ENCODE results near the gene LSM10.
A peak's percentile ranks its signal among the peaks of the same experiment; 100 is the strongest.

LSM10 gene

GRCh38 chr1:36433102-36433501, 35.4 kb upstream of the LSM10 start:
- no peak for DNase-seq (ENCODE audit: insufficient read length, low spot score)
- TF ChIP-seq POLR2A (IDR thresholded peaks at IDR 0.05; ENCODE audit: low read depth, low read length) (no peak), POU2F2 (IDR thresholded peaks at IDR 0.05; ENCODE audit: low read depth, low read length) (no peak), SPI1 (IDR thresholded peaks at IDR 0.05; ENCODE audit: low read depth, low read length) (no peak), TAF1 (IDR thresholded peaks at IDR 0.05; ENCODE audit: low read depth, low read length) (no peak), PAX5 (IDR thresholded peaks at IDR 0.05; ENCODE audit: insufficient read depth, low read length, severe bottlenecking) (no peak), POLR2AphosphoS5 (IDR thresholded peaks at IDR 0.05; ENCODE audit: low read depth, low read length) (no peak)
- no peak for FAIRE-seq

GRCh38 chr1:36432616-36433015, 34.9 kb upstream of the LSM10 start:
- TF ChIP-seq SPI1 (IDR thresholded peaks at IDR 0.05; ENCODE audit: low read depth, low read length) (no peak), TAF1 (IDR thresholded peaks at IDR 0.05; ENCODE audit: low read depth, low read length) (no peak), PAX5 (IDR thresholded peaks at IDR 0.05; ENCODE audit: insufficient read depth, low read length, severe bottlenecking) (no peak), POLR2AphosphoS5 (IDR thresholded peaks at IDR 0.05; ENCODE audit: low read depth, low read length) (no peak), POU2F2 (IDR thresholded peaks at IDR 0.05; ENCODE audit: low read depth, low read length) (no peak), POLR2A (IDR thresholded peaks at IDR 0.05; ENCODE audit: low read depth, low read length) (no peak)
- DNase-seq (ENCODE audit: insufficient read length, low spot score) (no peak), FAIRE-seq (no peak)

- TF ChIP-seq POU2F2 (IDR thresholded peaks at IDR 0.05; ENCODE audit: low read depth, low read length): no peak
- TF ChIP-seq PAX5 (IDR thresholded peaks at IDR 0.05; ENCODE audit: insufficient read depth, low read length, severe bottlenecking): no peak
- TF ChIP-seq POLR2A (IDR thresholded peaks at IDR 0.05; ENCODE audit: low read depth, low read length): no peak
- TF ChIP-seq SPI1 (IDR thresholded peaks at IDR 0.05; ENCODE audit: low read depth, low read length): no peak
- TF ChIP-seq TAF1 (IDR thresholded peaks at IDR 0.05; ENCODE audit: low read depth, low read length): no peak
- TF ChIP-seq POLR2AphosphoS5 (IDR thresholded peaks at IDR 0.05; ENCODE audit: low read depth, low read length): no peak
- DNase-seq (ENCODE audit: insufficient read length, low spot score) (no peak), FAIRE-seq (no peak)
Observed at GRCh38 chr1:36425791-36426190, 28.1 kb upstream of the LSM10 start.

- FAIRE-seq: no peak
- no peak for TF ChIP-seq PAX5 (IDR thresholded peaks at IDR 0.05; ENCODE audit: insufficient read depth, low read length, severe bottlenecking)
- DNase-seq (ENCODE audit: insufficient read length, low spot score): no peak
Observed at GRCh38 chr1:36421649-36422048, 23.9 kb upstream of the LSM10 start.

GRCh38 chr1:36420836-36421317, 23.2 kb upstream of the LSM10 start:
- peak; percentile 48 for DNase-seq (ENCODE audit: insufficient read length, low spot score)
- TF ChIP-seq POU2F2 (IDR thresholded peaks at IDR 0.05; ENCODE audit: low read depth, low read length): no peak
- TF ChIP-seq PAX5 (IDR thresholded peaks at IDR 0.05; ENCODE audit: insufficient read depth, low read length, severe bottlenecking): no peak
- 0 out of 2 replicates have a peak, but pooled peaks have one; percentile 9 for TF ChIP-seq SPI1 (IDR thresholded peaks at IDR 0.05; ENCODE audit: low read depth, low read length)
- peak; percentile 99 for FAIRE-seq

- FAIRE-seq (no peak), DNase-seq (ENCODE audit: insufficient read length, low spot score) (no peak)
- TF ChIP-seq TAF1 (IDR thresholded peaks at IDR 0.05; ENCODE audit: low read depth, low read length) (no peak), POLR2A (IDR thresholded peaks at IDR 0.05; ENCODE audit: low read depth, low read length) (no peak), SPI1 (IDR thresholded peaks at IDR 0.05; ENCODE audit: low read depth, low read length) (no peak), PAX5 (IDR thresholded peaks at IDR 0.05; ENCODE audit: insufficient read depth, low read length, severe bottlenecking) (no peak), POLR2AphosphoS5 (IDR thresholded peaks at IDR 0.05; ENCODE audit: low read depth, low read length) (no peak), POU2F2 (IDR thresholded peaks at IDR 0.05; ENCODE audit: low read depth, low read length) (no peak)
Observed at GRCh38 chr1:36420409-36420808, 22.7 kb upstream of the LSM10 start.

- FAIRE-seq (no peak), DNase-seq (ENCODE audit: insufficient read length, low spot score) (no peak)
Observed at GRCh38 chr1:36419569-36419968, 21.9 kb upstream of the LSM10 start.

GRCh38 chr1:36419140-36419539, 21.4 kb upstream of the LSM10 start:
- DNase-seq (ENCODE audit: insufficient read length, low spot score) (no peak), FAIRE-seq (no peak)
- TF ChIP-seq POLR2A (IDR thresholded peaks at IDR 0.05; ENCODE audit: low read depth, low read length) (no peak), POU2F2 (IDR thresholded peaks at IDR 0.05; ENCODE audit: low read depth, low read length) (no peak), SPI1 (IDR thresholded peaks at IDR 0.05; ENCODE audit: low read depth, low read length) (no peak), POLR2AphosphoS5 (IDR thresholded peaks at IDR 0.05; ENCODE audit: low read depth, low read length) (no peak), PAX5 (IDR thresholded peaks at IDR 0.05; ENCODE audit: insufficient read depth, low read length, severe bottlenecking) (no peak), TAF1 (IDR thresholded peaks at IDR 0.05; ENCODE audit: low read depth, low read length) (no peak)

More at GRCh38 chr1:36419569-36419968, 21.9 kb upstream of the LSM10 start:
- TF ChIP-seq POLR2A (IDR thresholded peaks at IDR 0.05; ENCODE audit: low read depth, low read length) (no peak), POLR2AphosphoS5 (IDR thresholded peaks at IDR 0.05; ENCODE audit: low read depth, low read length) (no peak), POU2F2 (IDR thresholded peaks at IDR 0.05; ENCODE audit: low read depth, low read length) (no peak), TAF1 (IDR thresholded peaks at IDR 0.05; ENCODE audit: low read depth, low read length) (no peak), SPI1 (IDR thresholded peaks at IDR 0.05; ENCODE audit: low read depth, low read length) (no peak), PAX5 (IDR thresholded peaks at IDR 0.05; ENCODE audit: insufficient read depth, low read length, severe bottlenecking) (no peak)

GRCh38 chr1:36417931-36418330, 20.2 kb upstream of the LSM10 start:
- DNase-seq (ENCODE audit: insufficient read length, low spot score) (no peak), FAIRE-seq (no peak)
- no peak for TF ChIP-seq POLR2AphosphoS5 (IDR thresholded peaks at IDR 0.05; ENCODE audit: low read depth, low read length)
- no peak for TF ChIP-seq SPI1 (IDR thresholded peaks at IDR 0.05; ENCODE audit: low read depth, low read length)
- no peak for TF ChIP-seq POLR2A (IDR thresholded peaks at IDR 0.05; ENCODE audit: low read depth, low read length)
- TF ChIP-seq PAX5 (IDR thresholded peaks at IDR 0.05; ENCODE audit: insufficient read depth, low read length, severe bottlenecking): no peak
- TF ChIP-seq TAF1 (IDR thresholded peaks at IDR 0.05; ENCODE audit: low read depth, low read length): no peak
- TF ChIP-seq POU2F2 (IDR thresholded peaks at IDR 0.05; ENCODE audit: low read depth, low read length): no peak

- FAIRE-seq (no peak), DNase-seq (ENCODE audit: insufficient read length, low spot score) (no peak)
Observed at GRCh38 chr1:36415661-36416326, 18.1 kb upstream of the LSM10 start.

More at GRCh38 chr1:36415661-36416326, 18.1 kb upstream of the LSM10 start:
- TF ChIP-seq SPI1 (IDR thresholded peaks at IDR 0.05; ENCODE audit: low read depth, low read length) (no peak), PAX5 (IDR thresholded peaks at IDR 0.05; ENCODE audit: insufficient read depth, low read length, severe bottlenecking) (no peak), POLR2AphosphoS5 (IDR thresholded peaks at IDR 0.05; ENCODE audit: low read depth, low read length) (no peak), TAF1 (IDR thresholded peaks at IDR 0.05; ENCODE audit: low read depth, low read length) (no peak), POU2F2 (IDR thresholded peaks at IDR 0.05; ENCODE audit: low read depth, low read length) (no peak), POLR2A (IDR thresholded peaks at IDR 0.05; ENCODE audit: low read depth, low read length) (no peak)
